Small intestine (tissue), 7 donors: ENCODE data around the gene TMEM236. TPM values are rescaled to one million over a fixed set of nuclear protein-coding genes. Genes with fewer than 3 reads are reported as not detected.

Experiments
- DNase-seq, 2 donors: peaks; one replicate each; pipeline versions ENCODE4 v3.0.0 to v3.0.0-alpha.2; 2013
- FAIRE-seq: peaks from 2 replicates; lab custom pipeline; 2012; peaks lifted over from hg19 to GRCh38; lab: Jason Lieb, UNC
- H3K27ac ChIP-seq, 3 donors: one replicate each; pipeline ENCODE4 v1.5.1; 2013; ENCODE audit warnings: low read length in 2 of 3, mild to moderate bottlenecking in 2 of 3, control low read depth in 1 of 3, inconsistent platforms in 1 of 3, low read depth in 1 of 3, moderate library complexity in 1 of 3
- H3K27me3 ChIP-seq, 3 donors: one replicate each; pipeline ENCODE4 v1.6.1; 2013; ENCODE audit warnings: low read length in 3 of 3, inconsistent platforms in 1 of 3; ENCODE audit not compliant: control insufficient read depth in 3 of 3, insufficient read depth in 3 of 3
- H3K36me3 ChIP-seq, 3 donors: one replicate each; pipeline ENCODE4 v1.6.1; 2013; ENCODE audit warnings: low read length in 3 of 3, inconsistent platforms in 1 of 3, low read depth in 1 of 3, mild to moderate bottlenecking in 1 of 3, moderate library complexity in 1 of 3; ENCODE audit not compliant: control insufficient read depth in 3 of 3, insufficient read depth in 2 of 3
- H3K4me1 ChIP-seq, 3 donors: one replicate each; pipeline ENCODE4 v1.6.1; 2013; ENCODE audit warnings: low read length in 2 of 3, inconsistent platforms in 1 of 3, low read depth in 1 of 3, mild to moderate bottlenecking in 1 of 3, moderate library complexity in 1 of 3; ENCODE audit not compliant: control insufficient read depth in 3 of 3, insufficient read depth in 2 of 3
- H3K4me3 ChIP-seq, 3 donors: one replicate each; pipeline ENCODE4 v1.5.1; 2013; ENCODE audit warnings: low read length in 3 of 3, control low read depth in 1 of 3, inconsistent platforms in 1 of 3, low read depth in 1 of 3, mild to moderate bottlenecking in 1 of 3, moderate library complexity in 1 of 3
- H3K9me3 ChIP-seq, 2 donors: one replicate each; pipeline ENCODE4 v1.6.1; 2013; ENCODE audit warnings: low read depth in 1 of 2, low read length in 1 of 2; ENCODE audit not compliant: control insufficient read depth in 2 of 2, insufficient read depth in 1 of 2
- WGBS, 3 donors: extraction: QIAGEN DNeasy Blood & Tissue Kit; methylation state at CpG; one replicate each; pipeline ENCODE4 v1.1.7; 2013; 5-methylcytosine and 5-hydroxymethylcytosine counted together
- polyA plus RNA-seq, 4 donors: library from polyadenylated mRNA; stranded (reverse) in 3 of 4; unstranded in 1 of 4; fragments of 200-250 nt in 3 of 4; fragments of 120-200 nt in 1 of 4; gene quantifications; one replicate each; pipeline versions ENCODE4 v1.2.1 to v1.2.3, GENCODE V29; 2013
- donor health status: healthy with polysubstance abuse.
- donor health status: control.
- donor health status: control.
- donor health status: Bipolar disorder and iron deficiency.
- donor health status: healthy.

The TMEM236 gene
- polyA plus RNA-seq, 4 donors = 5.9 to 53.0 (median 12.5) TPM

DNA sequence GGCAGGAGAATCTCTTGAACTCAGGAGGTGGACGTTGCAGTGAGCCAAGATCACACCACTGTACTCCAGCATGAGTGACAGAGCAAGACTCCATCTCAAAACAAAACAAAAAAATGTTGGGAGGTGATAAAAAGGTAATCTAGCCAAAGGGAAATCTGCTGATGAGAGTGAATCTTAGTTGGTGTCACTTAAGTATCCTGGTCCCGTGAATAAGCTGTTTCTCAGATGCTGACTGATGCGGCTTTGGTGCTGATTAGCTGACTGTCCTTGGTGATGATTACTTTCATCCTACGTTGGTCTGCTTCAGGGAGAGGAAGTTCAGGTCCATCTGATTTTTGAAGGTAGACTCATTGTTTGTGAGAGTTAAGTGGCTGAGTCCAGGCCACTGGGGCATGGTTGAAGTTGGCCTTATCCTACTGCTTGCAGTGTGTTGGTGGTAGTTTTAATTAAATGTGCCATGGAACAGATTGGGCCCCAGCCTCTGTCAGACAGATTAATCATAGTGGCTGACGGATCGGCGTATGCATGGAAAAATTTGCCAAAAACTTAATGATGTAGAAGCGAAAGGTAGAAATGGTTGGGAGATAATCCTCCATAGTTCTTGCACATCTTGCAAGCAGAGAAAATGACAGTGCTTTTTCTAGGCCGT lies 17.4 kb upstream of the TMEM236 start:
- H3K27ac ChIP-seq = no peak overlapping the region
- 83 to 88% (median 88%) methylated on average over 9 of the region's 9 CpGs for WGBS, 3 donors
- H3K9me3 ChIP-seq = no peaks in the 10 kb centered on the region
- H3K27me3 ChIP-seq = peaks cover 0 to 3% (median 0%) of the 10 kb centered on the region in 3 donors
- peaks cover 0 to 4% (median 2%) of the 10 kb centered on the region in 3 donors for H3K4me1 ChIP-seq
- no peaks in the 10 kb centered on the region for H3K36me3 ChIP-seq
- H3K4me3 ChIP-seq = no peak overlapping the region
- DNase-seq (no peak), FAIRE-seq (no peak)

DNA sequence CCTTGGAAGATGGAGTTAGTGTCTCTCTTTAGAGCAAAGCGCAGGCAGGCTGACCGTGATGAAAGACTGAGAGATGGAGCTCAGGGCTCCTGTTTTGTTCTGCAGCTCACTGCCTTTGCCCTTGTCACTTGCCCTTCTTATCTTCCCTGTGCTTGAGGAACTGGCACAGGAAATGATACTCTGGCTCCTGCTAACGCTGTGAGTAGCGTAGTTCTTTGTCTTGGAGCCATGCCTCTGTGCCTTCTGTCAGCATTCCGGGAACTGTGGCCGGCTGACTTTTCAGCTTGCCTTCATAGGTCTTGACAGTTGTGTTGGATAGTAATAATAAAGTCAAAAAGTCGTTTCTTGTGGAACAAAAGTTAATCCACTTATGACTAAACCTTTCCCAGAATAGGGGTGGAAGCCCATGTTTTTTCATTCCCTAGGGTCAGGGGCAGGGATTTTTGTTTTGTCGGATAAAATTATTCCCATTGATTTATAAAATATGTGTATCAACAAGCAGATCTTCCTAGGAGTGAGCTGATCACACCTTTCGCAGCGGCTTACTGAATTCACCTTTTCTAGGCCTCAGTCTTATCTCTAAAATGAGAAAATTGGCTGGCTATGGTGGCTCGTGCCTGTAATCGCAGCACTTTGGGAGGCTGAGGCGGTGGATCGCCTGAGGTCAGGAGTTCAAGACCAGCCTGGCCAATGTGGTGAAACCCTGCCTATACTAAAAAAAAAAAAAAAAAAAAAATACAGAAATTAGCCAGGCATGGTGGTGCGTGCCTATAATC lies 16.6 kb upstream of the TMEM236 start:
- H3K36me3 ChIP-seq = no peaks in the 10 kb centered on the region
- H3K4me3 ChIP-seq = no peak overlapping the region
- FAIRE-seq (no peak), DNase-seq (no peak)
- 54 to 76% (median 56%) methylated on average over 15 of the region's 15 CpGs for WGBS, 3 donors
- H3K4me1 ChIP-seq = peaks cover 0 to 4% (median 2%) of the 10 kb centered on the region in 3 donors
- peaks cover 0 to 3% (median 0%) of the 10 kb centered on the region in 3 donors for H3K27me3 ChIP-seq
- H3K27ac ChIP-seq = no peak overlapping the region
- H3K9me3 ChIP-seq = no peaks in the 10 kb centered on the region

DNA sequence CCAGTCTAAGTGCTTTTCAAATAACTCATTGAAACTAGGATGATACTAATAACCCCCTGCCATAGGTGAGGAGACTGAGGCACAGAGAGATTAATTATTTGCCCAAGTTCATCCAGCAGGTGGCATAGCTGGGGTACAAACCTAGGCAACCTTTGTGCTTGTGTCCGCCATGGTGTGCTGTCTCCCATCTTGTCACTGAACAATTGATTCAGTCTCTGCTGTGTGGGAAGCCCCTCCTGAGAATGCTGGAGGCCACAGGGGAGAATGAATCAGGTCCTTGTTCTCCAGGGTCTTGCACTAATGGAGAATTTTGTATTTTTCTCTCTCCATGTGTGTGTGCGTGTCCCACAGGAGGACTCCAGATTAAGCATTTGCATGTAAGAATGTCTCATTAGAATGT lies 15.8 kb upstream of the TMEM236 start:
- no peak overlapping the region for H3K4me3 ChIP-seq
- H3K36me3 ChIP-seq = no peaks in the 10 kb centered on the region
- H3K4me1 ChIP-seq = peaks cover 0 to 6% (median 2%) of the 10 kb centered on the region in 3 donors
- DNase-seq = no peak
- 94 to 98% (median 98%) methylated on average over 2 of the region's 2 CpGs for WGBS, 3 donors
- H3K27ac ChIP-seq = no peak overlapping the region
- H3K27me3 ChIP-seq = peaks cover 0 to 3% (median 0%) of the 10 kb centered on the region in 3 donors
- no peak for FAIRE-seq
- no peaks in the 10 kb centered on the region for H3K9me3 ChIP-seq

DNA sequence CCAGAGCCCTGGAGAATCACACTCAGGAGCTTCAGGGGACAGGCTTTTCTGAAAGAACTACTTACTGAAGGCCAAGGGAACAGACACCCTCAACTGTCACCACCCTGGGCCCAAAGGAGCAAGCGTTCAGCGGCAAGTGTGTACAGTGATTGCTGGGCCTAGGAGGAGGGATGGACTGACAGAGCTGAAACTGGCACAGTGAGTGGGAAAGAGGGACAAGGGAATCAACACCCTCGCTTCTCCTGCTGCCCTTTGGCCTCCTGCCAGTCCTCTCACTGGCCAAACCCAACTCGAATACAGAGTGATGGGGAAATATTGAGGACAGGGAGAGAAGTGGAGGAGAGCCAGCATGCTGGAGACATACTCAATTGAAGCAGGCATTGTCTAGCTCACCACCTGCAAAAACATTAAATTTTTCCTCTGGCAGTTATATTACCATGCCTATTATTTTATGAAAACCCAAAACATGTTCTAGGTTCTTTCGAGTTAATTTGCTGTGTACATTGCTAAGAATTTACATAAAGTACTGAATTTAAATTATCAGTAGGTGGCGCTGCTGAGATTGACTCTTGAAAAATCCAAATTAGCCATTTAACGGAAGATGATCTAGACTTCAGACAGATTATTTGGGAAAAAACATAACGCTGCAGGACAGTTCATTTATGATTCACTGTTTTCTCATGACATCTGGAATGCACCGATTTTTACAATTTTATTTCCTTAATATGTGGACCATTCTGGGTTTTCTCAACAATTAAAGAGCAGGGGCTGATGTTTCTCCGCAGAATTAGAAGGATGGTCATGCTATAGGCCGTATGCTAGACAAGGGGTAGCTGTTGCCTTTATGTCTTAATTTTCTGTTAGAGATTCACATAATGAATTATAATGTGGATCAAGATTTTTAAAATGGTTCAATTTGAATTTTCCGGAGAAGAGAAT lies 14.7 kb upstream of the TMEM236 start:
- 42 to 48% (median 48%) methylated on average over 12 of the region's 12 CpGs for WGBS, 3 donors
- Histone ChIP-seq H3K36me3 (no peaks in the 10 kb centered on the region), H3K9me3 (no peaks in the 10 kb centered on the region), H3K4me1 (peaks cover 0 to 5% (median 0%) of the 10 kb centered on the region in 3 donors), H3K27ac (no peak overlapping the region), H3K27me3 (peaks cover 0 to 3% (median 0%) of the 10 kb centered on the region in 3 donors), H3K4me3 (no peak overlapping the region)
- FAIRE-seq (no peak), DNase-seq (peak; percentile 40 to 47)

DNA sequence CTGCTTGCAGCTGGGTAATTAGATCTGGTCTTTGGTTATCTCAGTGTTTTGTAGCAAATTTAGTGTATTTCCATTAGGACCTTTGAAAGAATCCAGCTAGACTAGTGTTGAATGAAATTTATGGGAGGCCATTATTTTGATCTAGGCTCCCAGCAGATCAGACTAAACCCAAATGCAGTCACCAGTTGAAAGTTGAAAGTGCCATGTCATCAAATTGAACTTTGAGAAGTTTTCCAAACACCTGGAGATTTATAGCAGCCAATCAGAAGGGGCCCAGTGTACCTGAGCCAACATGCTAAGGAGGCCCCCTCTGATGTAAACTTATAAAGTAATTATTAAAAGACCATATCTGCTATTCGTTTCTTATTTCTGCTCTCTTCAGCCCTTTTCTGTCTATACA lies 11.3 kb upstream of the TMEM236 start:
- Histone ChIP-seq H3K9me3 (no peaks in the 10 kb centered on the region), H3K27ac (no peak overlapping the region)
- no peak for FAIRE-seq

DNA sequence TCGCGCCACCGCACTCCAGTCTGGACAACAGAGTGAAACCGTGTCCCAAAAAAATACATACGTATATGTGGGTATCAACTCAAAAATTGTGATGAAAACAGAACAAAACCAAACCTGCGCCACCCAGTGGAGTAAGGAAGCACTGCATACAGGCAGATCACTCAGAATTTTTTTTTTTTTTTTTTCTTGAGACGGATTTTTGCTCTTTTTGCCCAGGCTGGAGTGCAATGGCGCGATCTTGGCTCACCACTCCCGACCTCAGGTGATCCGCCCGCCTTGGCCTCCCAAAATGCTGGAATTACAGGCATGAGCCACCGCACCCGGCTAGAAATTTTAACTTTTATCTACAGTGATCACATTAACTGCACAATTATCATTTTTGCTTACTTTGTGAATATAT lies 9.1 kb upstream of the TMEM236 start:
- FAIRE-seq (no peak), DNase-seq (peak in 1 of 2 donors; percentile 59)
- Histone ChIP-seq H3K27ac (no peak overlapping the region), H3K4me1 (peaks cover 0 to 5% (median 0%) of the 10 kb centered on the region in 3 donors), H3K27me3 (no peaks in the 10 kb centered on the region), H3K36me3 (no peaks in the 10 kb centered on the region), H3K9me3 (no peaks in the 10 kb centered on the region), H3K4me3 (no peak overlapping the region)
- WGBS, 3 donors = 36 to 48% (median 43%) methylated on average over 14 of the region's 14 CpGs

More for the DNA sequence above, 11.3 kb upstream of the TMEM236 start:
- 29 to 65% (median 32%) methylated on average over 1 of the region's 1 CpG for WGBS, 3 donors
- Histone ChIP-seq H3K4me1 (peaks cover 0 to 5% (median 0%) of the 10 kb centered on the region in 3 donors), H3K4me3 (no peak overlapping the region), H3K36me3 (no peaks in the 10 kb centered on the region), H3K27me3 (no peaks in the 10 kb centered on the region)
- no peak for DNase-seq

DNA sequence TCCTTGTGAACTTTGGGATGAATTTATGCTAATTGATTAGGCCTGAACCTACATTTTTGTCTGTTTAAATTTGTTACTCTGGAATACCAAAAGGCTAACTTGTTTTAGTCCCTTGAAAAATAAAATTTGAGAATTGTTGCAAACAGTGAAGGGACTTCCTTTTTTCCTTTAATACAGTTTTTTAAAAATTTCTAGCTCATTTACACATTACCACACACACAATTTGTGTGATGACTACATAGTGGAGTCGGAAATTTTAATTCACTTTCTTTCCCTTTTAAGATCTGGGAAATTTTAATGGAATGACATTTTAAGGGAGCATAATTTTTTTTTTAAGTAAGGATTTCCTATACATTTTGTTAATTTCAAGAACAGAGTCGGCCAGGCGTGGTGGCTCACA lies 8.6 kb upstream of the TMEM236 start:
- WGBS, 3 donors = 96 to 99% (median 97%) methylated on average over 3 of the region's 3 CpGs
- FAIRE-seq = no peak
- H3K27ac ChIP-seq = no peak overlapping the region

DNA sequence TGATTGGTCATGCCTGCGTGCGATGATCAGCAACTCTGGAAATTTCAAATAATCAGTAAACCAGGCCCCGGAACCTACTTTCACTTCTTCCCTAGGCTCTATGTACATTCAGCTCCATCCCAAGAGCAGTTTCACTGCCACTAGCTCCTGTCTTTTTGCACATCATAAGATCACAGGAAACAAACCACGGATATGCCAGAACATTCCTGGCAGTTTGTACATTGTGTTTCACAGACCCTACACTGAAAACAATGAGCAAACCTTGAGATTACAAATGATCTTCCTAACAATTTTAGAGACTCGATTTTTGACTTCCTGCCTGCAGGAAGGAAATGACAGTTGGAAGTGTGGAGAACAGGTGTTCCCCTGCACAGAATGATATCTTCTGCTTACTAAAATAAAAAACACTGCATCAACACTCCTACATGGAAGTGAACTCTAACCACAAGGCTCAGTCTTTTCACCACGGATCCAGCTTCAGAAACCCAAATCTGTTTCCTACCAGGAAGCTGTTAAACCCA lies 7.6 kb upstream of the TMEM236 start:
- 20 to 37% (median 26%) methylated on average over 6 of the region's 6 CpGs for WGBS, 3 donors
- no peak for DNase-seq

More for the DNA sequence above, 8.6 kb upstream of the TMEM236 start:
- Histone ChIP-seq H3K4me3 (no peak overlapping the region), H3K4me1 (peaks cover 0 to 5% (median 0%) of the 10 kb centered on the region in 3 donors), H3K36me3 (no peaks in the 10 kb centered on the region), H3K27me3 (no peaks in the 10 kb centered on the region), H3K9me3 (no peaks in the 10 kb centered on the region)
- DNase-seq = no peak

More for the DNA sequence above, 7.6 kb upstream of the TMEM236 start:
- Histone ChIP-seq H3K9me3 (no peaks in the 10 kb centered on the region), H3K36me3 (no peaks in the 10 kb centered on the region), H3K4me1 (peaks cover 0 to 5% (median 0%) of the 10 kb centered on the region in 3 donors), H3K27me3 (no peaks in the 10 kb centered on the region), H3K4me3 (no peak overlapping the region), H3K27ac (no peak overlapping the region)
- no peak for FAIRE-seq
